ENCODE measurements around the gene NMNAT3. TPM values are rescaled to one million over a fixed set of nuclear protein-coding genes. Genes with fewer than 3 reads are reported as not detected.
A peak's percentile ranks its signal among the peaks of the same experiment; 100 is the strongest.

Gene NMNAT3
- total and polyA plus RNA-seq, 9 donors, result 15.8 to 31.2 (median 21.6) TPM

- intact Hi-C loops (cut with DNase I), result no loop called here
- no peak overlapping the region for H3K27ac ChIP-seq
- H3K36me3 ChIP-seq, result no peaks in the 10 kb centered on the region
- no peak for TF ChIP-seq POLR2A (IDR thresholded peaks at IDR 0.05)
- TF ChIP-seq CTCF (IDR thresholded peaks at IDR 0.05), result no peak
- no peak for TF ChIP-seq EP300 (IDR thresholded peaks at IDR 0.05)
- H3K9me3 ChIP-seq, result no peaks in the 10 kb centered on the region
- no peak overlapping the region for H3K4me3 ChIP-seq
- H3K27me3 ChIP-seq, result no peaks in the 10 kb centered on the region
- WGBS, 3 donors, result 56 to 89% (median 66%) methylated on average over 1 of the region's 1 CpG
- peaks cover 9% of the 10 kb centered on the region for H3K4me1 ChIP-seq (ENCODE audit: insufficient read depth)
- no peak for DNase-seq
Measured at GRCh38 chr3:139521816-139522215, 156.0 kb downstream of the NMNAT3 start.

GRCh38 chr3:139521144-139521543, 156.6 kb downstream of the NMNAT3 start:
- H3K27me3 ChIP-seq, result no peaks in the 10 kb centered on the region
- peaks cover 4% of the 10 kb centered on the region for H3K4me1 ChIP-seq (ENCODE audit: insufficient read depth)
- intact Hi-C loops (cut with DNase I), result no loop called here
- 88 to 93% (median 90%) methylated on average over 3 of the region's 3 CpGs for WGBS, 3 donors
- H3K9me3 ChIP-seq, result no peaks in the 10 kb centered on the region
- H3K4me3 ChIP-seq, result no peak overlapping the region
- TF ChIP-seq CTCF (IDR thresholded peaks at IDR 0.05), result no peak
- TF ChIP-seq EP300 (IDR thresholded peaks at IDR 0.05), result no peak
- TF ChIP-seq POLR2A (IDR thresholded peaks at IDR 0.05), result no peak
- H3K36me3 ChIP-seq, result no peaks in the 10 kb centered on the region
- no peak overlapping the region for H3K27ac ChIP-seq
- no peak for DNase-seq

GRCh38 chr3:139519998-139520737, 157.6 kb downstream of the NMNAT3 start:
- no peaks in the 10 kb centered on the region for H3K9me3 ChIP-seq
- no peak overlapping the region for H3K4me3 ChIP-seq
- no peaks in the 10 kb centered on the region for H3K36me3 ChIP-seq
- H3K27me3 ChIP-seq, result no peaks in the 10 kb centered on the region
- no peak for DNase-seq
- peaks cover 3% of the 10 kb centered on the region for H3K4me1 ChIP-seq (ENCODE audit: insufficient read depth)
- TF ChIP-seq POLR2A (IDR thresholded peaks at IDR 0.05) (no peak), CTCF (IDR thresholded peaks at IDR 0.05) (peak in 2 of 3 donors; percentile 16 to 18)
- intact Hi-C loops (cut with DNase I), result no loop called here
- peak overlapping the region in 1 of 2 donors; percentile 2 for H3K27ac ChIP-seq
- WGBS, 3 donors, result 83 to 86% (median 85%) methylated on average over 7 of the region's 7 CpGs

GRCh38 chr3:139518926-139519842, 158.6 kb downstream of the NMNAT3 start:
- H3K4me1 ChIP-seq (ENCODE audit: insufficient read depth), result peaks cover 3% of the 10 kb centered on the region
- H3K36me3 ChIP-seq, result no peaks in the 10 kb centered on the region
- WGBS, 3 donors, result 93 to 95% (median 94%) methylated on average over 9 of the region's 9 CpGs
- no peaks in the 10 kb centered on the region for H3K27me3 ChIP-seq
- no peaks in the 10 kb centered on the region for H3K9me3 ChIP-seq
- H3K27ac ChIP-seq, result peak overlapping the region in 1 of 2 donors; percentile 2
- intact Hi-C loops (cut with DNase I), result no loop called here
- TF ChIP-seq POLR2A (IDR thresholded peaks at IDR 0.05) (no peak), EP300 (IDR thresholded peaks at IDR 0.05) (no peak), CTCF (IDR thresholded peaks at IDR 0.05) (no peak)
- DNase-seq, result no peak
- no peak overlapping the region for H3K4me3 ChIP-seq
